B cell (primary cell): Measurements from ENCODE around the gene DNAJC6. TPM values are rescaled to one million over a fixed set of nuclear protein-coding genes. Genes with fewer than 3 reads are reported as not detected.

Experiments
- ATAC-seq: fragments of 200-7000 bp; cut with Tn5 transposase; one replicate; pipeline ENCODE4 v1.10.0; 2021; ENCODE audit warnings: low read depth, mild to moderate bottlenecking, moderate number of reproducible peaks, moderate library complexity
- CTCF ChIA-PET: fragments of 350-600 bp; sonication (Branson Sonifier 250); formaldehyde crosslinking; loops from one replicate; lab custom pipeline; 2021; ENCODE audit warnings: antibody characterized with exemption, inconsistent platforms; lab: Charles Lee
- POLR2A ChIA-PET: fragments of 350-600 bp; sonication (Branson Sonifier 250); formaldehyde crosslinking; loops from one replicate; lab custom pipeline; 2021; ENCODE audit warnings: antibody characterized with exemption; lab: Charles Lee
- DNase-seq: peaks from one replicate; pipeline ENCODE4 v3.0.0; 2013
- H2AFZ ChIP-seq: 2 replicates; pipeline ENCODE4 v1.6.1; 2012; ENCODE audit warnings: mild to moderate bottlenecking, low read depth, low read length; ENCODE audit not compliant: insufficient read depth, poor library complexity, severe bottlenecking
- H3K27ac ChIP-seq, 2 donors: 1 replicate in 1 of 2; 2 replicates in 1 of 2; pipeline ENCODE4 v1.5.1; 2012 to 2013; ENCODE audit warnings: low read length in 2 of 2, mild to moderate bottlenecking in 2 of 2, moderate library complexity in 1 of 2
- H3K27me3 ChIP-seq, 4 experiments: fragments of 200-600 bp in 1 of 4; sonication (generic) in 1 of 4; replicated peaks in 1 of 4; 1 replicate in 2 of 4; 2 replicates in 2 of 4; pipeline versions ENCODE4 v1.6.1 to v1.7.0; 2013 to 2016; ENCODE audit warnings: low read length in 3 of 4, mild to moderate bottlenecking in 2 of 4, mixed read lengths in 1 of 4, moderate library complexity in 1 of 4; ENCODE audit not compliant: insufficient read depth in 4 of 4, control insufficient read depth in 3 of 4; ENCODE audit errors: control extremely low read depth in 1 of 4
- H3K36me3 ChIP-seq, 2 experiments: replicated peaks in 1 of 2; 1 replicate in 1 of 2; 2 replicates in 1 of 2; pipeline versions ENCODE4 v1.6.1 to v1.7.1; 2013; ENCODE audit warnings: low read length in 1 of 2; ENCODE audit not compliant: insufficient read depth in 2 of 2, control insufficient read depth in 1 of 2; ENCODE audit errors: control extremely low read depth in 1 of 2, extremely low read depth in 1 of 2
- H3K4me1 ChIP-seq, 2 donors: fragments of 200-600 bp in 1 of 2; sonication (generic) in 1 of 2; 1 replicate in 1 of 2; 2 replicates in 1 of 2; pipeline versions ENCODE4 v1.5.1 to v1.6.1; 2013 to 2017; ENCODE audit warnings: low read length in 2 of 2; ENCODE audit not compliant: control insufficient read depth in 2 of 2, insufficient read depth in 2 of 2
- H3K4me2 ChIP-seq: replicated peaks from 2 replicates; pipeline ENCODE3; 2012; ENCODE audit warnings: mild to moderate bottlenecking, low read depth, low read length; ENCODE audit not compliant: poor library complexity, severe bottlenecking
- H3K4me3 ChIP-seq, 5 experiments: fragments of 200-600 bp in 1 of 5; sonication (generic) in 1 of 5; 1 replicate in 3 of 5; 2 replicates in 2 of 5; pipeline versions ENCODE4 v1.5.1 to v1.7.0; 2011 to 2016; ENCODE audit warnings: low read length in 4 of 5, mild to moderate bottlenecking in 4 of 5, low read depth in 2 of 5, control low read depth in 1 of 5, moderate library complexity in 1 of 5; ENCODE audit not compliant: insufficient read depth in 1 of 5; ENCODE audit errors: control extremely low read depth in 1 of 5, extremely low read depth in 1 of 5
- H3K79me2 ChIP-seq: fragments of 200-600 bp; sonication (generic); one replicate; pipeline ENCODE4 v1.6.0; 2016; ENCODE audit warnings: low read length; ENCODE audit not compliant: control insufficient read depth, insufficient read depth
- H3K9ac ChIP-seq: fragments of 200-600 bp; sonication (generic); 2 replicates; pipeline ENCODE4 v1.6.1; 2017; ENCODE audit warnings: mild to moderate bottlenecking, low read length, moderate library complexity
- H3K9me3 ChIP-seq, 3 donors: one replicate each; pipeline versions ENCODE4 v1.6.1 to v1.7.1; 2013; ENCODE audit warnings: low read length in 2 of 3; ENCODE audit not compliant: control insufficient read depth in 2 of 3, insufficient read depth in 1 of 3; ENCODE audit errors: control extremely low read depth in 1 of 3
- H4K20me1 ChIP-seq: 2 replicates; pipeline ENCODE4 v1.6.0; 2012; ENCODE audit warnings: mild to moderate bottlenecking, low read length; ENCODE audit not compliant: insufficient read depth, control insufficient read depth, poor library complexity, severe bottlenecking
- H3K27ac Mint-ChIP-seq: one replicate; pipeline ENCODE4 v1.8.0; 2021; ENCODE audit warnings: mixed read lengths
- H3K27me3 Mint-ChIP-seq: one replicate; pipeline ENCODE4 v1.8.0; 2021; ENCODE audit warnings: mixed read lengths
- H3K4me1 Mint-ChIP-seq: one replicate; pipeline ENCODE4 v1.8.0; 2021; ENCODE audit warnings: mixed read lengths
- H3K4me3 Mint-ChIP-seq: one replicate; pipeline ENCODE4 v1.8.0; 2021; ENCODE audit warnings: mixed read lengths
- H3K9me3 Mint-ChIP-seq: one replicate; pipeline ENCODE4 v1.8.0; 2022; ENCODE audit warnings: mixed read lengths; ENCODE audit not compliant: insufficient read depth
- EZH2 ChIP-seq: IDR thresholded peaks from 2 replicates; pipeline ENCODE4 v1.6.1; 2012; ENCODE audit warnings: borderline replicate concordance, low read depth, mild to moderate bottlenecking, moderate library complexity, low read length; ENCODE audit not compliant: insufficient read depth, poor library complexity, severe bottlenecking
- WGBS: methylation state at CpG from one replicate; pipeline ENCODE4 v1.1.5; 2013; ENCODE audit warnings: missing lambda C conversion rate; ENCODE audit not compliant: insufficient coverage; 5-methylcytosine and 5-hydroxymethylcytosine counted together
- intact Hi-C: fragments of 100-400 bp; cut with micrococcal nuclease; formaldehyde crosslinking; loops from one replicate; pipeline ENCODE4 v1.10.0; 2022
- polyA plus RNA-seq: library from polyadenylated mRNA; depleted of rRNA; stranded (reverse); fragments of >200 nt; gene quantifications from 2 replicates; pipeline ENCODE4 v1.2.3, GENCODE V29; 2012
- total RNA-seq, 2 donors: library from RNA; stranded (reverse); fragments of 120-200 nt in 1 of 2; gene quantifications; 1 replicate in 1 of 2; 2 replicates in 1 of 2; pipeline versions ENCODE4 v1.2.3 to v1.2.4, GENCODE V29; 2013 to 2022
- TF ChIP-seq, protein P1 (sequence below): fragments of 200-600 bp; IDR thresholded peaks from one replicate; pipeline ENCODE4 v1.8.0; 2022; ENCODE audit warnings: antibody characterized with exemption, mild to moderate bottlenecking

The DNAJC6 gene
- total and polyA plus RNA-seq, 2 donors (not counting 1 experiment from before 2014, with no cell fraction given) = 0.12 to 0.69 TPM

DNA sequence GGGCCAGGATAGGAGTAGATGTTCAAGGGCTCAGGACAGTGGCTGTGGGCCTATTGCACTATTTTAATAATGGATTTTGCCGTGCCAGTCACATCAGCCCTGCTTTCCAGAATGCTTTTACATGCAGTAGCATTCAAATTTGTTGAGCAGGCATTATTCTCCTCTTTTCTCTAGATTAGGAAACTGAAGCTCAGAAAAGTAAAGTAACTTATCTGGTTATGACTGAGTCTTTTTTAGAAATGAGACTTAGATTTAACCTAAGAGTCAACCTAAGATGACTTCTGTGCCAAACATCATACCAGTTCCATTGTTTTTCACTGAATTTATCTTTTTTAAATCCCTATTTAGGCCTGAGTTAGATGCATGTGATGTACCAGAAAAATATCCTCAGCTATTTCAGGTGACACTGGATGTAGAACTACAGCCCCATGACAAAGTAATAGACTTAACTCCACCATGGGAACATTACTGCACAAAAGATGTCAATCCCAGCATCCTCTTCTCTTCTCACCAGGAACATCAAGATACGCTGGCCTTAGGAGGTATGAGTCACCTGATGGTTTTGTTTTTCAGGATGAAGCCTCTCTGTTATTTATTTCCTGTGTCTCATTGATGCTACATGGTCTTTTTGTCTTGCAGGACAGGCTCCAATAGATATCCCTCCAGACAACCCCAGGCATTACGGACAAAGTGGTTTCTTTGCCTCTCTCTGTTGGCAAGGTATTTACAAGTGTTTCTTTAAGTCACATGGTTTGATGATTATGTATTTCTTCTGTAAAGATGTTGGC is 79.8 kb downstream of the DNAJC6 start:
- TF ChIP-seq, protein P1, sequence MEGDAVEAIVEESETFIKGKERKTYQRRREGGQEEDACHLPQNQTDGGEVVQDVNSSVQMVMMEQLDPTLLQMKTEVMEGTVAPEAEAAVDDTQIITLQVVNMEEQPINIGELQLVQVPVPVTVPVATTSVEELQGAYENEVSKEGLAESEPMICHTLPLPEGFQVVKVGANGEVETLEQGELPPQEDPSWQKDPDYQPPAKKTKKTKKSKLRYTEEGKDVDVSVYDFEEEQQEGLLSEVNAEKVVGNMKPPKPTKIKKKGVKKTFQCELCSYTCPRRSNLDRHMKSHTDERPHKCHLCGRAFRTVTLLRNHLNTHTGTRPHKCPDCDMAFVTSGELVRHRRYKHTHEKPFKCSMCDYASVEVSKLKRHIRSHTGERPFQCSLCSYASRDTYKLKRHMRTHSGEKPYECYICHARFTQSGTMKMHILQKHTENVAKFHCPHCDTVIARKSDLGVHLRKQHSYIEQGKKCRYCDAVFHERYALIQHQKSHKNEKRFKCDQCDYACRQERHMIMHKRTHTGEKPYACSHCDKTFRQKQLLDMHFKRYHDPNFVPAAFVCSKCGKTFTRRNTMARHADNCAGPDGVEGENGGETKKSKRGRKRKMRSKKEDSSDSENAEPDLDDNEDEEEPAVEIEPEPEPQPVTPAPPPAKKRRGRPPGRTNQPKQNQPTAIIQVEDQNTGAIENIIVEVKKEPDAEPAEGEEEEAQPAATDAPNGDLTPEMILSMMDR = no peak
- TF ChIP-seq EZH2 = no peak
- peaks cover 6% of the 10 kb centered on the region for H3K27me3 Mint-ChIP-seq
- no peaks in the 10 kb centered on the region for H3K4me1 Mint-ChIP-seq
- H3K79me2 ChIP-seq = no peaks in the 10 kb centered on the region
- H3K4me3 Mint-ChIP-seq = no peak overlapping the region
- CTCF ChIA-PET = no interaction called here
- ATAC-seq = no peak
- intact Hi-C loops = no loop called here
- DNase-seq = no peak
- no peak overlapping the region for H3K27ac ChIP-seq
- H3K27ac Mint-ChIP-seq = no peak overlapping the region
- no CpG with 5 or more reads among the region's 3 CpGs for WGBS
- no peaks in the 10 kb centered on the region for H3K4me1 ChIP-seq
- no peak overlapping the region for H3K4me3 ChIP-seq
- H3K27me3 ChIP-seq = no peaks in the 10 kb centered on the region
- H3K9ac ChIP-seq = no peak overlapping the region
- H2AFZ ChIP-seq = no peak overlapping the region
- POLR2A ChIA-PET = no interaction called here
- no peaks in the 10 kb centered on the region for H3K9me3 ChIP-seq
- no peaks in the 10 kb centered on the region for H4K20me1 ChIP-seq
- no peaks in the 10 kb centered on the region for H3K9me3 Mint-ChIP-seq
- H3K36me3 ChIP-seq = no peaks in the 10 kb centered on the region
- no peak overlapping the region for H3K4me2 ChIP-seq

DNA sequence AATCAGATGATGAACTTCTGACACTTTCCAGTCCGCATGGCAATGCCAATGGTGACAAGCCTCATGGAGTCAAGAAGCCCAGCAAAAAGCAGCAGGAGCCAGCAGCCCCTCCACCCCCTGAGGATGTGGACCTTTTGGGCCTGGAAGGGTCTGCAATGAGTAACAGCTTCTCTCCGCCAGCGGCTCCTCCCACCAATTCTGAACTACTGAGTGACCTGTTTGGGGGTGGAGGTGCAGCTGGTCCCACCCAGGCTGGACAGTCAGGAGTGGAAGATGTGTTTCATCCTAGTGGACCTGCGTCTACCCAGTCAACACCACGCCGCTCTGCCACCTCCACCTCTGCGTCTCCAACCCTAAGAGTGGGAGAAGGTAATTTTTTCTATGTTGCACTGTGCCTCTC is 83.2 kb downstream of the DNAJC6 start:
- intact Hi-C loops = no loop called here
- H3K79me2 ChIP-seq = no peaks in the 10 kb centered on the region
- H3K27ac ChIP-seq = no peak overlapping the region
- no peak overlapping the region for H3K9ac ChIP-seq
- no peaks in the 10 kb centered on the region for H3K9me3 ChIP-seq
- H2AFZ ChIP-seq = no peak overlapping the region
- no peak for ATAC-seq
- 100% methylated on average over 3 of the region's 7 CpGs for WGBS
- DNase-seq = no peak
- CTCF ChIA-PET = no interaction called here
- no peak overlapping the region for H3K4me2 ChIP-seq
- Mint-ChIP-seq H3K27me3 (no peaks in the 10 kb centered on the region), H3K4me1 (no peaks in the 10 kb centered on the region), H3K4me3 (no peak overlapping the region), H3K9me3 (no peaks in the 10 kb centered on the region), H3K27ac (no peak overlapping the region)
- TF ChIP-seq EZH2 = no peak
- TF ChIP-seq, protein P1 = no peak
- H4K20me1 ChIP-seq = no peaks in the 10 kb centered on the region
- H3K36me3 ChIP-seq = no peaks in the 10 kb centered on the region
- POLR2A ChIA-PET = no interaction called here
- no peak overlapping the region for H3K4me3 ChIP-seq
- no peaks in the 10 kb centered on the region for H3K4me1 ChIP-seq
- no peaks in the 10 kb centered on the region for H3K27me3 ChIP-seq
